ENCODE results near the gene TEX19.

Gene TEX19

DNA sequence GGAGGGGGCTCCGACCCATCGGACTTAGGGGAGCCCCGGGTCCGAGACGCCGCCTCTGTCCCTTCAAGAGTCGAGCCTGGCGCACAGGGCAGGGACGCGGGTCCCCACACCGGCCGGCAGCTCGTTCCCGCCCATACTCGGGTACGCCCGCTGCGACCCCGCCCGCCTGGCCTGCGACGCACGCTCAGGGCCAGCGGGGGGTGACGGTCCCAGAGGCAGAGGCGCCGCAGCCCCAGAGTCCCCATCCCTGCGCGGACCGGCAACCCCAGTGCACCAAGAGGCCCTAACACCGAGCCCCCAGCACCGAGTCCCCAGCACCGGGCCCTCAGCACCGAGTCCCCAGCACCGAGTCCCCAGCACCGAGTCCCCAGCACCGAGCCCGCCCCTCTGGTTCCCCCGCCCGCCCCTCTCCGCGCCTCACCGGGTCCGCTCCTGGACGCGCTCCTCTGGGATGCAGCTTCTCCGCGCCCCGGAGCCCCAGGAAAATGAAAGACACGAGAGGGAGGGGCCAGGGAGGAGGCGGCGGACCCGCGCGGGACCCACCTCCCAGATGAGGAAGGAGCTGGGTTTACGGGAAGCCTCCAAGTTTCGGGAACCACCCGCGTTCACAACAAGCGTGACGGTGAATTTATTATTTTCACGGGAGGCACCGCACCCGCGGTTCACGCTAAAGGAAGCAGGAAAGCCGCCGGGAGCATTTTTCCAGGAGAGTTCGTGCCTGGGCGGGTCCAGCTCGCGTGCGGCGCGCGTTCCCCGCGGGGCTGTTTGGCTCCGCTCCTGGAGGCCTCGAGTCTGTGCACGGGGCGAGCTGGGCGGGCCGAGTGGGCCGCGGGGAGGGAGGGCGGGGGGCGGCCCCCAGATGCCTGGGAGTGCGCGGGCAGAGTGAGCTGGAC, 25.5 kb upstream of the TEX19 start, which contains the start of gene SECTM1:
Gene SECTM1 (minus strand): TSS at position 488 of the 893 bp plus-strand sequence. CDS start 6,526 bp downstream, outside the sequence.
- peak within 1 kb of the TSS; percentile 60 for H3K4me3 ChIP-seq (ENCODE audit: low read length)
- TF ChIP-seq CTCF (IDR thresholded peaks at IDR 0.05; ENCODE audit: insufficient read depth, low read depth, low read length, missing control alignments): no peak
- peak; percentile 62 for DNase-seq (ENCODE audit: low read depth)

- no peak for TF ChIP-seq CTCF (IDR thresholded peaks at IDR 0.05; ENCODE audit: insufficient read depth, low read depth, low read length, missing control alignments)
- H3K4me3 ChIP-seq (ENCODE audit: low read length): no peak overlapping the region
- DNase-seq (ENCODE audit: low read depth): no peak
Measured at GRCh38 chr17:82334204-82334621, 24.8 kb upstream of the TEX19 start.

- H3K4me3 ChIP-seq (ENCODE audit: low read length): peak overlapping the region; percentile 20
- peak; percentile 19 for DNase-seq (ENCODE audit: low read depth)
- no peak for TF ChIP-seq CTCF (IDR thresholded peaks at IDR 0.05; ENCODE audit: insufficient read depth, low read depth, low read length, missing control alignments)
Measured at GRCh38 chr17:82334622-82335394, 24.2 kb upstream of the TEX19 start.

DNA sequence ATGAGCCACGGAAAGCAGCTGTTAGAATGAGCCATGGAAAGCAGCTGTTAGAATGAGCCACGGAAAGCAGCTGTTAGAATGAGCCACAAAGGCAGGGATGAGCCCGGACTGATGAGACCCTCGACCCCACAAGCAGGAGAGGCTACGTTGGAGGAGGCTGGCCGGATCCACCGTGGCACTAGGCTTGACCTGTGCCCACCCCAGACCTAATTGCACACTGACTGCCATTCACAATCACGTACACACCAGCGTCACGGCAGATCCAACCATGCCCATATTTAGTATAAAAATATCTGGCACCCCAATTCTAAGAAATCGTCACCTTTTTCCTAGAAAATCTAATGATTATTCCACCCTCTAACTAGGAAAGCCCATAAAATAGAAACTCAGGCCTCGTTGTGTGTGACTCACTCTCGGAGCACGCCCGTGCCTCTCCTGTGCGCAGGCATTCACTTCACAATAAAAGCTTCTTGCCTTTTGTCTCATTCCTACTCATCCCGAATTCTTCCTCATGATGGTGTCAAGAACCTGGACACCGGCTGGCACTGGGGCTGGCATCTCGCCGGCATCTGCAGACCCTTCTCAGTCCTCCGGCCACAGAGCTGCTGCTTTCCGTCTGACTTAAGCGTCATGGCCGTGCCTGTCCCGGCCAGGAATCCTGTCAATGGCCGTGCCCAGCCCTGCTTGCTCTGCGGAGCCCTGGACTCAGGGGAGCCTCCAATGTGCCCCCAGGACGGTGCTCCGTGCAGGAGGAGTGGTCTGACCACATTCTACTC, 20.0 kb upstream of the TEX19 start:
- peak overlapping the region; percentile 34 for H3K4me3 ChIP-seq (ENCODE audit: low read length)
- peak; percentile 88 for DNase-seq (ENCODE audit: low read depth)
- TF ChIP-seq CTCF (IDR thresholded peaks at IDR 0.05; ENCODE audit: insufficient read depth, low read depth, low read length, missing control alignments): no peak

DNA sequence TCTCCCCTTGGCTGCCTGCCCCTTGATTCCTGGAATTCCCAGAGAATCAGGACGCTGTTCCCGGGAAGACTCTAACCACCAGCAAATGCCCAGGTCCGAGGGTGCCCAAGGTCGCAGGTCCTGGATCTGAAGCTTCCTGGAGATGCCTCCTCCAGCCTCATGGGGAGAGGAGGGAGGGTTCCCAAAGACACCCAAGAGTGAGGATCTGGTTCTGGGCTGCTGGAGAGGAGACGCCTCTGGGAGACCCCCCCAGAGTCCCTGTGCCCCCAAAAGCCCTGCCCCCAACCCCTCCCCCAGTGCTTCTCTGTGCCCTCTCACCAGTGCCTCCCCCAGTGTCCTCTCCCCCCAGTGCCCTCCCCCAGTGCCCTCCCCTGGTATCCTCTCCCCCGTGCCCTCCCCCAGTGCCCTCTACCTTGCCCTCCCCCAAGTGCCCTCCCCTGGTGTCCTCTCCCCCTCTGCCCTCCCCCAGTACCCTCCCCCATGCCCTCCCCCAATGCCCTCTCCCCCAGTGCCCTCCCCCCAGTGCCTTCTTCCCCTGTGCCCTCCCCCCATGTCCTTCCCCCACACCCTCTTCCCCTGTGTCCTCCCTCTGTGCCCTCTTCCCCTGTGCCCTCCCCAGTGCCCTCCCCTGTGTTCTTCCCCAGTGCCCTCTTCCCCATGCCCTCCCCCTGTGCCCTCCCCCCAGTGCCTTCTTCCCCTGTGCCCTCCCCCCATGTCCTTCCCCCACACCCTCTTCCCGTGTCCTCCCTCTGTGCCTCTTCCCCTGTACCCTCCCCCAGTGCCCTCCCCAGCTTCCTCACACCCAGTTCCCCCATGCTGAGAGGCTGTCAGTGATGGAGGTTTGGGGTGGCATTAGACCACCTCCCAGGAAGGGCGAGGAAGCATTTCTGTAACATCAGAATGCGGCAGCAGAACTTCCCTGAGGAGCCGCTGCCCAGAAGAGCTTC, 19.1 kb upstream of the TEX19 start:
- peak overlapping the region; percentile 34 for H3K4me3 ChIP-seq (ENCODE audit: low read length)
- no peak for DNase-seq (ENCODE audit: low read depth)
- no peak for TF ChIP-seq CTCF (IDR thresholded peaks at IDR 0.05; ENCODE audit: insufficient read depth, low read depth, low read length, missing control alignments)
